Measurements from ENCODE around the gene PPIL3.
"Not testable (repeated sequence)": the region's sequence is repeated elsewhere in the genome, so short reads cannot be mapped to it uniquely, and the experiment has no call there.

The PPIL3 gene

DNA sequence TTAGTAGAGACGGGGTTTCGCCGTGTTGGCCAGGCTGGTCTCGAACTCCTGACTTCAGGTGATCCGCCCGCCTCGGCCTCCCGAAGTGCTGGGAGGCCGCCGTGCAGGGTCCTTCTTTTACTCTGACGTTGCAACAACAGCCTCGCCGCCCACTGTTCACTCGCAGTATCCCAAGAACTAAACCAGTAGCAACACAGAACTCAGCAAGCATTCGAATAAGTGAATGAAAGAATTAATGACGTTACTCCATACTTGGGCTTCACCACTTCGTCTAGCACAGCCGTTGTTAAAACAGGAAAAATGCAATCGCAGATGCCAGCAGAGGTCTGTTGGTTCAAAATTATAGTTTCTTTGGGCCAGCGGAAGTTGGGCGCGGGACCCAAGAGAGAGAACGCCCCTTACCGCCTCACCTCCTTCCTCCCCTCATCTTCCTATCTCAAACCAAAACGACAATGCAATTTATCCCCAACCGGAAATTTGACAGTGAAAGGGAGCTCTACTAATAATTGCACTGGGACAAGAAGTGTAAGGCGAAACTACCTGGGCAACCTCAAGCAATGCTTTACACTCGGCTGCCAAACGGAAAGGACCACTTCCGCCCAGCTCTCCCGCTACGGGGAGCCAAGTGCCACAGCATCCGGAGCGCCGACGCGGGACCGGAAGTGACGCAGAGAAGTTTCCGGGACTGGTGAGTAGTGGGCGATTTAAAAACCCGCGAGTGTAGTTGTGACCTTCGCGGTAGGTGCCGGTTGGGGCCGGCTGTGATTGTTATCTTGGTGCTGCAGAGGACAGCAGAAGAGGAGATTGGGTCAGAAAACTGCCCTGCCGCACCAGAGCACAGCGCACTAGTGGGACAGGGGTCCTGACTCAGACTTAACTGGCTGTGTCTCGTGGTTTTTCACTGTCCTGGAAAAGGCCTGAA is at the start of gene PPIL3, which contains the start of gene NIF3L1:
Gene PPIL3 (minus strand): TSS at position 374 of the 922 bp plus-strand sequence. CDS start 1,462 bp downstream, outside the sequence.
Gene NIF3L1 (plus strand): TSS at position 668 of the 922 bp plus-strand sequence. CDS start 2,573 bp downstream, outside the sequence.
- DNase-seq (ENCODE audit: low read depth in 2 of 2) = peak; percentile 94 to 95

DNA sequence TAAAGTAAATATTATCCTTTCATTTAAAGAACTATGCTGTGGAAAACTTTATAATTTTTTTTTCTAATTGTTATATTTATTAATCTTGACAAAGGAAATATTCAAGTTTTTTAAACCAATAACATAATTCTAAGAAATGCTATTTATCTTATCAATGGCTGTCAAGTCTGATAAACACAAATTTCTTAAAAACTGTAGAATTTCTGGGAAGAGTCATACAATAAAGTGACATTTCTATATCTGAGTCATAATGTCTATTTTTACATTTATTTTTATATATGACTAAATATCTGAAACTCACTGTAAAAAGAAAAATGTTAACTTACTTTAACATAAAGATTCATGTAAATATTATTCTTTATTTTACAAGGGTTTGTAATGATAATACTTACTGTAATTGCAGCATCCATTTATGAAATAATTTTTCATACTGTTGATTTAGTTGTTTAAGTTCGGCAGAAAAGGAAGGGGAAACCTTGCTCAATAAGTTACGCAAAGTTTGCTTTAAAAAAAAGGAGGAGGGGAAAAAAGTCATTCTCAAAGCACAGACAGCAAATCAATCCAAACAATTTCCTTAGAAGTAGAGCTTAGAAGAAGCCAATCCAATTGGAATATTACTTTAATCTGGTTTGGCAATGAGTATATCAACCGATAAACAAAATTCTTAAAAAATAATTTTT is 42.2 kb upstream of the PPIL3 start:
- DNase-seq (ENCODE audit: low read depth in 2 of 2) = no peak

DNA sequence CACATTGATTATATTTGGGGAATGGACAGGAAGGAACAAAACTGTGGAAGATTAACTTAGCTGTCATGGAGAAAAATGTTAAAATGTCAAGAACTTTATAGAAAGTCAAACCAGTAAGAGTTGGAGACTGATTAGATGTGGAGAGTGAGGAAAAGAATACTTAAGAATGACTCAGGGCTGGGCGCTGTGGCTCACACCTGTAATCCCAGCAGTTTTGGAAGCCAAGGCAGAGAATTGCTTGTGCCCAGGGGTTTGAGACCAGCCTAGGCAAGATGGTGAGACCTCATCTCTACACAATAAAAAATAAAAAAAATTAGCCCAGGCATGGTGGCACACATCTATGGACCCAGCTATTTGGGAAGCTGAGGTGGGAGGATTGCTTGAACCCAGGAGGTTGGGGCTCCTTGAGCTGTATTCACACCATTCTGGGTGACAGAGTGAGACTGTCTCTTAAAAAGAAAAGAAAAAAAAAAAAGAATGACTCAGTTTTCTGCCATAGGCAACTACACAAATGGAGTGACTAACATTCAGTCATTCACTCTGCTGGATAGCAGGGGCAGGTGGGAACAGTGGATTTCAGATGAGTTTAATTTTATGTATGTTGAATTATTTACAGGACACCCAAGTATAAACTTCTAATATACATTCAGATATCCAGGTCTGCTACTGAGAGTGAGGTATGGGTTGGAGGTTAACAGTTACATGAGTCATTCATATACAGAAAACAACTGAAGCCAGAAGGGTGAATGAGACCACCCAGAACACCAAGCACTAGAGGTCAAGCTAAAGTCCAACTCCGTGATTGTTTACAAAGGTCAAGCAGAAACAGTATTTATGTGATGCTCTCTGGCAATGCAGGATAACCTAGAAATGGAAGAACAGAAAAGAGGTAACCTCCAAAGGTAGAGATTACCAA is 40.7 kb upstream of the PPIL3 start:
- DNase-seq (ENCODE audit: low read depth in 2 of 2) = no peak

DNA sequence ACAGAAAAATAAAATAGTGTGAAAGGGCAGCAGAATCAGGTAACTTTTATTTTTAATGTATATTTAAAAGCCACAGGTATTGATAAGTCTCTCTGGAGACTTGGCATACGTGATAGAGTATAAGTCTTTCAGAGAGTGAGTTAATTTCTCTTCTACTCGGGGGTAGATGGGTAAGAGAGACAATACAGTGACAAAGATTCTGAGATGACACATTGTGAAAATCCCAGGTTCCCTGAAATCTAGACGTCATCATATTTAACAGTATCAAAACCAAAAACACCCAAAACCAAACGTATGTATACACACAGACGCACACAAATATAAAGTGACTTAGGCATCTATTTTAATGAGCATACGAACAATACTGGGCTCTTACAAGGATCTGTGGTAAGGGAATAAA is 33.6 kb upstream of the PPIL3 start:
- DNase-seq (ENCODE audit: low read depth in 2 of 2) = no peak

DNA sequence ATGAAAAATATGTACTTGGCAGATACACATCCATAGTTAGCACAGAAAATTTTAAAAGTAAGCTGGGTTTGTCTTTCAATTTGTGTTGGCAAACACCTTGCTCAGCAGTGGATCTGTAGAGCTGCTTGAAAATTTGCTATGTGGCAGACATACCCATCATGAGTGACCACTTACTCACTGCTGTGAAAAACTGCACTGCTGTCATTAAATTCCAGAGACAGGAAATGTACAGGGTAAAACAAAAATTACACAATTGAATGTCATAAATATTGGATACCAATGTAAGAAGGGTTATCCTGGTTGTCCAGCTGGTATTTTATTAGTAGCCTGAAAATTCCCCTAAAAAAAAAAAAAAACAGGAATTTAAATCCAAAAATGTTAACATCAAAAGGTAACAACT is 24.8 kb upstream of the PPIL3 start:
- DNase-seq (ENCODE audit: low read depth in 2 of 2) = no peak

DNA sequence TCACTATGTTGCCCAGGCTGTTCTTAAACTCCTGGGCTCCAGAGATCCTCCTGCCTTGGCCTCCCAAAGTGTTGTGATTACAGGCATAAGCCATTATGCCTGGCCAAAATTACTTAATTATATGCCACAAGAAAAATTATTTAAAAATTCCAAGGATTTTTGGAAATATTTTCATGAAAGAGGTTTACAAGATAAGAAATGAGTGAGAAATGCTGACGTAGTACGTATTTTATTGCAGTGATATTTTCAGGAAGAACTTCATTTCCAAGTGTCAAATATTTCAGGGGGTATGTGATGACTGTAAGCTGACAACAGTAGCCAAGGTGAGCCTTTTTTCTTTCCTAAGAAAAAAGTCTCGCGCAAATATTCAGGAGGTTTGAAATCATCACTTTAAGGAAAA is 21.1 kb upstream of the PPIL3 start:
- DNase-seq (ENCODE audit: low read depth in 2 of 2) = no peak

DNA sequence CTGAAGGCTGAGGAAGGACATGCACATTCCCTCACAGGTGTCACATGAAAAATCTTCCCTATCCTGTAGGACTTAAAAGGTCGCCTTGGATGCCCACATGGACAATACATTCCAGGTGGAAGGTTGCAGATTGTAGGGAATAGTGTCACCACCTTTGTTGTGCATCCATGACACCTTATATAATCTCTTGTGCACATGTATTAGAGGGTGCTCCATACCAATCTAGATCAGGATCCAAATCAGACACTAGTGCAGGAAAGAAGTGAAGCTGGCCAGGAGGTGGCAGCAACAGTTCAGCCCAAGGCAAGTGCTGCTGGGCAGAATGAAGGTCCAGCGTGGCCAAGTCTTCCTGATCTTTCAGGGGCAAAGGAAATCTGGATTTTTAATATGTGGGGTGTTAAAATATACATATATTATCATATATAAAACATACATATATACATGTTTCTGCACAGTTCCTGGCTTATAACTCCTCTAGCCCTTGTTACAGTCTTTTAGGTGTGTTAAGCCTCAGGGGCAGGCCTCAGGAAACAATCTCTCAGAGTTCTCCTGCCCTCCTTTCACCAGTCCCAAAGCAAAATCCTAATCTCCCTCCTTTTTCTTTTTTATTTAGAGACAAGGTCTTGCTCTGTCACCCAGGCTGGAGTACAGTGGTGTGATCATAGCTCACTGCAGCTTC is 16.9 kb upstream of the PPIL3 start:
- DNase-seq (ENCODE audit: low read depth in 2 of 2) = peak in 1 of 2 donors; percentile 32

DNA sequence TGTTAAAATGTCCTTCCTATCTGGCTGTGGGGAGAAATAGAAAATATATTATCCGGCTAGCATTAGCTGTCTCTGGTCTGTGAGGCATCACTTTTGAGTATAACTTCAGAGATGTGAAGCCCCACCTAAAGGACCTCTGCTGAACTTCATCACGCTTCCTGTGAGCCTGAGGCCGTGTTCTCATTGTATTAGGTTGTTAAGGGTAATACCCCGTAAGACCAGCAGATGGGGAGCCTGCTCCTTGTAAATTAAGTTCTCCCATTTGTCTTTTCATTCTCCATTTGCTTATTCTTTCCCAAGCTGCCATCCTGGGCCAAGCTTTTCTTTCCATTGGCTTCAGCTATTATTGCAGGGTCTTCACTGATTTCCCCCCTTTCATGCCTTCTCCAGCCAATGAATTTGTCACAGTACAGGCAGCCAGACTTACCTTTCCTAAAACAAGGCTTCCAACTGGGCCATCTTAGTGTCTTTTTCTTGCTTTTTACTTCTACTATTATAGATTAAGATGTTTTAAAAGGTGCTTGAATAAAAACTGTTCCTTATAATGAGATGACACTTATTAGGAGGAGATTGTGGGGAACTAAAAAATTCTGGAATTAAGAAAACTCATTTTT is 12.7 kb upstream of the PPIL3 start:
- DNase-seq (ENCODE audit: low read depth in 2 of 2) = peak; percentile 45 to 52

DNA sequence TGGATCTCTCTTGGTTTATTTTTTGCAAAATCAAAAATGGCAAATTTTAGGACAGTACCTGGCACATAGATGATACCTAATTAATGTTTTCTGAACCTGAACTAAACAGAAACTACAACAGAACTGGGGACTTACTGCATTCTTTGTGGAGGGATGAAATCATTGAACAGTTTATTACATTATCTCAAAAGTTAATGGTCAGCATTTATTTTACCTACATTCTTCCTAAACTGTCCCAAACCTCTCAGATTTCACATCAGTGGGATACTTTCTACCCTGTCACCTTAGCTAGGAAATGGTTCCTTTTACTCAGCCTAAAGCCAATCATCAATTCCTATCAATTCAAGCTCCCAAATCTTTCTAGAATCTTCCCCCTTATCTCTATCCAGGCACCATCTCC is 10.6 kb upstream of the PPIL3 start:
- DNase-seq (ENCODE audit: low read depth in 2 of 2) = no peak

DNA sequence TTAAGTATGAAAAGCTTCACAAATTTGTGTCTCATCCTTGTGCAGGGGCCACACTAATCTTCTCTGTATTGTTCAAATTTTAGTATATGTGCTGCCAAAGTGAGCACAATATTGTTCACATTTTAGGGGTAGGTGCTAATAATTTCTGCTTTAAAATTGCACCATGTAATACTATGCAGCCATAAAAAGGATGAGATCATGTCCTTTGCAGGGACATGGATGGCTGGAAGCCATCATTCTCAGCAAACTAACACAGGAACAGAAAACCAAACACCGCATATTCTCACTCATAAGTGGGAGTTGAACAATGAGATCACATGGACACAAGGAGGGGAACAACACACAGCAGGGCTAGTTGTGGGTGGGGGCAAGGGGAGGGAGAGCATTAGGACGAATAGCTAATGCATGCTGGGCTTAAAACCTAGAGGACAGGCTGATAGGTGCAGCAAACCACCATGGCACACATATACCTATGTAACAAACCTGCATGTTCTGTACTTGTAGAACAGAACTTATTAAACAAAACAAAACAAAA is 7.1 kb downstream of the PPIL3 start:
- DNase-seq (ENCODE audit: low read depth in 2 of 2) = not testable (repeated sequence)

DNA sequence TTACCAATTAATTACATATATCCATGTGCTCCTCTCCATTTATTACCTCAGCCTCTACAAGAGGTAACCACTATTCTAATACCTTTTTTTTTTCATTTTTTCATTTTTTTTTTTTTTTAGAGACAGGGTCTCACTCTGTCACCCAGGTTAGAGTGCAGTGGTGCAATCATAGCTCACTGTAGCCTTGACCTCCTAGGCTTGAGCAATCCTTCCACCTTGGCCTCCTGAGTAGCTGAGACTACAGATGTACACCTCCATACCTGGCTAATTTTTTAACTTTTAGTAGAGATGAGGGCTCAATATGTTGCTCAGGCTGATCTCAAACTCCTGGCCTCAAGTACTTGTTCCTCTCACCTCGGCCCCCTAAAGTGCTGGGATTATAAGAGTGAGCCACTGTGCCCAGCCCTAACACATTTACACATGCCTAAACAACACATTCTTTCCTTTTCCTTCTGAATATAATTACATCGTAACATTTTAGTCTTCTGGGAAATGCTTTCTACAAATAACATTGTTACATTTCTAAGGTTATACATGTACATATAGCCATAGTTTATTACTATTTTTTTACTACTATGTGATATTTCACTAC is 10.5 kb downstream of the PPIL3 start:
- no peak for DNase-seq (ENCODE audit: low read depth in 2 of 2)

DNA sequence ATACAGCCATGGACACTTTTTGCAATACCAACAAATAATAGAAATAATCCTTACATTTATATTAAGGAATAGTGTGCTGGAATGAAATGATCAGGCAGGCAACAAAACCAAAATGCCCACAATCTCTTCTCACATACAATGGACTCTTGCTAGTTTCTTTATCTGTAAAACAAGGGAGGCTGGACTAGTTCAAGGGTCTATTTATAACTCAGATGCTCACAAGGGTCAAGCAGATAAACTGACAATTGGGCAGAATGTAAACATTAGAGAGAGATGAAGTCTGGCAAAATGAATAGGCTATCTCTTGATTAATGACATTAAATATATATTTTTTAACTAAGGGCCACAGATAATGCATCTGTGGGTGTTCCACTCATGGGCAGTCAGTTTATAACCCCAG is 11.4 kb downstream of the PPIL3 start:
- no peak for DNase-seq (ENCODE audit: low read depth in 2 of 2)

DNA sequence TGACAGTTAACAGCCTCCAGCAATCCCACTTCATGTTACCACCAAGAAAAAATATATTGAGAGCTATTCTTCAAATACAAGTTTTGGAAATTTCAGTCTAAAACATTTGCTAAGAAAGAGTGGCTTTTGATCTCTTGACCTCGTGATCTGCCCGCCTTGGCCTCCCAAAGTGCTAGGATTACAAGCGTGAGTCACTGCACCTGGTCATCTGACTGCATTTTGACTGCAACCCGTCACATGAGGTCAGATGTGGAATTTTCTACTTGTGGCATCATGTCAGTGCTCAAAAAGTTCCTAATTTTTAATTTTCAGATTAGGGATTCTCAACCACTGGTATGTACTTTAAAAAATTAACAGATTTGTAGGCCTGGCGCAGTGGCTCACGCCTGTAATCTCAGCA is 15.3 kb downstream of the PPIL3 start:
- DNase-seq (ENCODE audit: low read depth in 2 of 2) = no peak

DNA sequence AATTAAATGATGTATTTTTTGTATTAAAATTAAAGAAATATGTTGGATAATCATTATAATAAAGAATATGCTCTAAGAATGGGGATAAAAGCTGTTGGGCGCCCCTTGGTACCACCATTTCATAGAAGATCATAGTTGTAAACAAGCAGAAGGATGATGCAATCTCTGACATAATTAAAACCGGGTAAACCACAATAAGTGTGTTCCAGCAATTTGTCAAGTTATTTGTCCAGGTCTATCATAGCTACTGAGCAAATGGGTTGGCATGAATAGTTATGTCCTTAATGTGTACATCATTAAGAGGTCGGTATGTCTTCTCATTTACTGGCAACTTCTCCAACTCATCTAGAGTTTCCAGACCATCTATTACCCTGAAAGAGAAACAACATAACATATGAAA is 17.7 kb downstream of the PPIL3 start:
- DNase-seq (ENCODE audit: low read depth in 2 of 2) = no peak

DNA sequence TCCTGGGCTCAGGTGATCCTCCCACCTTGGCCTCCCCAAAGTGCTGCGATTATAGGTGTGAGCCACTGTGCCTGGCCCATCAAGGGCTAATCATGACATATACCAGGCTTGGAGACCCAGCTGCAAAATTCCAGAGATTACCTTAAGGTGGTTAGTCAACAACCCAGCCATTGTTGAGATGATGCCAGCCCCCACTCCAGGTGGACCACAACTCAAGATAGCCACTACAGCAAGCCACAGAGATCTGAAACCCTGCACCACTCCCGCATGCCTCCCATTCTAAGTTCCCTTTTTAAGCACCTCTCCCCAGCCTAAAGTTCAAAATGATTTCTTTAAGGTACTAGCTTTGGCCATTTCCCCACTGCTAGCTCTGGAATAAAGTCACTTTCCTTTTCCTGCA is 19.9 kb downstream of the PPIL3 start:
- DNase-seq (ENCODE audit: low read depth in 2 of 2) = no peak

DNA sequence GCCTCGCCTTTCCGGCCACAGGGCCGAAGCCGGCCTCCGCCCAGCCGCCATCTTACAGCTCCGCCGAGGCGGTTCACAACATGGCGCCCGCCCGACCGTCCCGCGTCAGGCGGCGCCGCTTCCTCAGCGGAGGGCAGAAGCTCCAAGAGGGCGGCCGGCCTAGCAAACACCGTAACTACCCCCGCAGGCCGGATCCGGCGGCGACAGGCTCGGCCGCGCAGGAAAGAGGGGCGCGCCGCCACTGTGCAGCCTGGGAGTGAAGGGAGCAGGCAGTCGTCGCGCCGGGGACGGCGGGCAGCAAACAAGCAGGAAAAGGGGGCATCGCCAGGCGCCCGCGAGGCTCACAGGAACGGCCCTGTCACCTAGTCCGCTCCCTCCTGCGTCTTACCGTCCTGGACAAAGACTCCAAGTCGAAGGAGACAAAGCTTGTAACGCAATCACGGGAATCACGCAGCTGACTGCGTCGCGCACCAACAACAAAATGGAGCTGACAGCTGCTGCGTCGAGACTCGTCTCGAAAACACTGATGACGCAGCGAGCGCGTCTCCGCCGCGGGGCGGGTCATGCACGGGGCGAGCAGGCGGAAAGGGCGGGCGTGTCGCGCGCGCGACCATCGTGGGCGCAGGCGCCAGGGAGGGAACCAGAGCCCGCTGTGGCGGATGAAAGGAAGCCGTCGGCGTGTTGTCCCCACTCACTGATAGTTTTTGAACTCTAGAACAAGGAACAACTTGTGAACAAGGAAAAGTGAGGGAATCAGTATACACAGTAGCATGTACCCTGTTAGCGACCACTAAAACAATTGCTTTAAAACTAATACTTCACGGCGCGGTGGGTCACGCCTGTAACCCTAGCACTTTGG is 24.5 kb downstream of the PPIL3 start, which contains the start of gene CLK1:
Gene CLK1 (minus strand): TSS at position 483 of the 859 bp plus-strand sequence. CDS start 2,796 bp downstream, outside the sequence.
- DNase-seq (ENCODE audit: low read depth in 2 of 2) = peak; percentile 92 to 94

DNA sequence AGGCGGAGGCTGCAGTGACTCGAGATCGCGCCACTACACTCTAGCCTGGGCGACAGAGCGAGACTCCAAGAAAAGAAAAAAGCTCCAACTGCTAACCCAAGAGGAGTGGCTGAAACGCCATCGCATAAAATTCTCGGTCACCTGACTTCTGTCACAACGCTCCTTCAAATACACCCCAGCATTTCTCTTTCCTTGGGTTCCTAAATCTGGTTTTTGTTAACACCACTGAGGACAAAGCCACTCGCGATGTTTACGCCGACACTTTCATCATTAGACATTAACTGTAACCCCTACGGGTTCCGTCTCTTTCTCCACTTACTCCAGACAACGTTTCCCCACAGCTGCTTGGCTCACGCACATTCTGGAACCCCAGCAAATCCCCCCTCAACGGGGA is 25.1 kb downstream of the PPIL3 start:
- DNase-seq (ENCODE audit: low read depth in 2 of 2) = no peak

DNA sequence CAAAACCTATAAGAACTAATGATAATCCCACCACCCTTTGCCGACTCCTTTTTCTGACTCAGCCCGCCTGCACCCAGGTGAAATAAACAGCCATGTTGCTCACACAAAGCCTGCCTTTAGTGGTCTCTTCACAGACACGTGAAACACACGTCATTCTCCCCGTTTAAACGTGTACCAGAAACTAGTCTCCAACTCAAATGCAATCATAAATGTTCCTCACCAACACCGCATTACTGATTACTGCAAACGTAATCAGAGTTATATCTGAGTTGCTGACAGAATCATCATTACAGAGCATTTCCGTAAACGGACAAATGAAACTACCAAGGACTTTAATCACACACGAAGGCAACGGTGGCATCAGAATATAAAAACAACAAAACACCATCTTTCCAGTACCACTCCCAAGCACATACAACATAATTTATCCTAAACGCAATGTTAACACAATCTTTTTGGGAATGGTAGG is 26.3 kb downstream of the PPIL3 start:
- peak in 1 of 2 donors; percentile 50 for DNase-seq (ENCODE audit: low read depth in 2 of 2)

DNA sequence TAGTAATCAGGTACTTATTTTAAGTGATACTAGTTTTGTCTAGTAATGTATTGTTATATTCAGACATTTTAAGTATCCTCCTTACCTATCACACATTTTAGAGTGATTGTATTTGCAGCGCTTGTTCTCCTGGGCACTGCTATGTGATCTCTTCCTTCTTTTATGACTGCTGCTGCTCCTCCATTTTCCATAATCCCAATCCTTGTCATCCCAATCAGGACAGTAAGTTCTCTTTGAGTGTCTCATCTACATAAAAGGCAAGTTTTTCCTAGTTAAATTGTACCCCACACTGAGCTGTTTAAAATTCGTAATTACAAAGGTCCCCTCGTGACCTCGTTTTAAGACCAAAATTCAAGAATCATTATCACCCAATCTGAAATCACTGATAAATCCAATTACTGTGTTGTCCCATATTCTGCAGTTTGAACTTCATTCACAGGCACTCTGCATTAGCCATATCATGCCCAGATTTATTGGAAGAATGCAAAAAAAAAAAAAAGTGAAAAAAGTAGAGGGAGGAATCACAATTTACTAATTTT is 27.2 kb downstream of the PPIL3 start:
- DNase-seq (ENCODE audit: low read depth in 2 of 2) = no peak

Measured in activated CD4-positive, alpha-beta T cell treated with anti-CD3 and anti-CD28 coated beads for 24 hours (primary cell).